Measurements from ENCODE around the gene REELD1.

Gene REELD1

GRCh38 chr4:146214238-146214637, at the start of gene REELD1:
TSS of gene REELD1 (plus strand) at chr4:146214538. CDS start at chr4:146216953, 2,415 bp downstream.
- H3K27ac ChIP-seq (ENCODE audit: low read depth, low read length): no peak within 1 kb of the TSS
- no peak within 1 kb of the TSS for H3K4me2 ChIP-seq (ENCODE audit: low read length)
- no peaks in the 10 kb centered on the region; the same call in 1 of the 2 replicates for H3K9me2 ChIP-seq (replicated peaks; ENCODE audit: control insufficient read depth, low read length)
- no peaks in the 10 kb centered on the region for H3K4me1 ChIP-seq (ENCODE audit: control insufficient read depth, low read length)
- H3K36me3 ChIP-seq (ENCODE audit: control insufficient read depth, low read length): no peaks in the 10 kb centered on the region
- no peak within 1 kb of the TSS for H3K4me3 ChIP-seq (ENCODE audit: low read length)
- TF ChIP-seq EZH2phosphoT487 (IDR thresholded peaks at IDR 0.05; ENCODE audit: borderline replicate concordance, low read length): no peak
- TF ChIP-seq CTCF (IDR thresholded peaks at IDR 0.05; ENCODE audit: low read depth, low read length, poor library complexity, severe bottlenecking): no peak
- no peaks in the 10 kb centered on the region for H3F3A ChIP-seq (ENCODE audit: control insufficient read depth, insufficient read depth)
- H3K9me3 ChIP-seq (ENCODE audit: control insufficient read depth, insufficient read depth, low read length): no peaks in the 10 kb centered on the region
- peaks cover 10% of the 10 kb centered on the region; the same call in 1 of the 2 replicates for H3K27me3 ChIP-seq (ENCODE audit: control insufficient read depth, low read length)
- H3K79me2 ChIP-seq (ENCODE audit: control insufficient read depth, low read length): no peaks in the 10 kb centered on the region
- no peaks in the 10 kb centered on the region for H4K20me1 ChIP-seq (ENCODE audit: control insufficient read depth, insufficient read depth, low read depth, low read length)

- no peak for TF ChIP-seq EZH2phosphoT487 (IDR thresholded peaks at IDR 0.05; ENCODE audit: borderline replicate concordance, low read length)
- TF ChIP-seq CTCF (IDR thresholded peaks at IDR 0.05; ENCODE audit: low read depth, low read length, poor library complexity, severe bottlenecking): no peak
- H3K79me2 ChIP-seq (ENCODE audit: control insufficient read depth, low read length): no peaks in the 10 kb centered on the region
These were observed 49.1 kb upstream of the REELD1 start for GRCh38 chr4:146165221-146165620.

GRCh38 chr4:146165840-146166239, 48.5 kb upstream of the REELD1 start:
- H3K36me3 ChIP-seq (ENCODE audit: control insufficient read depth, low read length): no peaks in the 10 kb centered on the region
- H3K27me3 ChIP-seq (ENCODE audit: control insufficient read depth, low read length): no peaks in the 10 kb centered on the region
- TF ChIP-seq CTCF (IDR thresholded peaks at IDR 0.05; ENCODE audit: low read depth, low read length, poor library complexity, severe bottlenecking) (no peak), EZH2phosphoT487 (IDR thresholded peaks at IDR 0.05; ENCODE audit: borderline replicate concordance, low read length) (no peak)
- H3K9me3 ChIP-seq (ENCODE audit: control insufficient read depth, insufficient read depth, low read length): no peaks in the 10 kb centered on the region
- H3K27ac ChIP-seq (ENCODE audit: low read depth, low read length): no peak overlapping the region
- H3K9me2 ChIP-seq (replicated peaks; ENCODE audit: control insufficient read depth, low read length): no peaks in the 10 kb centered on the region
- H3F3A ChIP-seq (ENCODE audit: control insufficient read depth, insufficient read depth): no peaks in the 10 kb centered on the region
- no peaks in the 10 kb centered on the region for H3K4me1 ChIP-seq (ENCODE audit: control insufficient read depth, low read length)
- no peaks in the 10 kb centered on the region for H4K20me1 ChIP-seq (ENCODE audit: control insufficient read depth, insufficient read depth, low read depth, low read length)
- no peak overlapping the region for H3K4me2 ChIP-seq (ENCODE audit: low read length)
- H3K79me2 ChIP-seq (ENCODE audit: control insufficient read depth, low read length): no peaks in the 10 kb centered on the region
- H3K4me3 ChIP-seq (ENCODE audit: low read length): no peak overlapping the region

More at GRCh38 chr4:146165221-146165620, 49.1 kb upstream of the REELD1 start:
- H3F3A ChIP-seq (ENCODE audit: control insufficient read depth, insufficient read depth): no peaks in the 10 kb centered on the region
- no peaks in the 10 kb centered on the region for H3K27me3 ChIP-seq (ENCODE audit: control insufficient read depth, low read length)
- H3K27ac ChIP-seq (ENCODE audit: low read depth, low read length): no peak overlapping the region
- no peaks in the 10 kb centered on the region for H3K4me1 ChIP-seq (ENCODE audit: control insufficient read depth, low read length)
- no peaks in the 10 kb centered on the region for H3K9me3 ChIP-seq (ENCODE audit: control insufficient read depth, insufficient read depth, low read length)
- H3K9me2 ChIP-seq (replicated peaks; ENCODE audit: control insufficient read depth, low read length): no peaks in the 10 kb centered on the region
- H3K4me2 ChIP-seq (ENCODE audit: low read length): no peak overlapping the region
- no peaks in the 10 kb centered on the region for H4K20me1 ChIP-seq (ENCODE audit: control insufficient read depth, insufficient read depth, low read depth, low read length)
- H3K36me3 ChIP-seq (ENCODE audit: control insufficient read depth, low read length): no peaks in the 10 kb centered on the region
- H3K4me3 ChIP-seq (ENCODE audit: low read length): no peak overlapping the region

Data from DOHH2 (cell line).